Measurements from ENCODE around the gene KRTAP10-6.
"Not testable (repeated sequence)": the region's sequence is repeated elsewhere in the genome, so short reads cannot be mapped to it uniquely, and the experiment has no call there.

The KRTAP10-6 gene

DNA sequence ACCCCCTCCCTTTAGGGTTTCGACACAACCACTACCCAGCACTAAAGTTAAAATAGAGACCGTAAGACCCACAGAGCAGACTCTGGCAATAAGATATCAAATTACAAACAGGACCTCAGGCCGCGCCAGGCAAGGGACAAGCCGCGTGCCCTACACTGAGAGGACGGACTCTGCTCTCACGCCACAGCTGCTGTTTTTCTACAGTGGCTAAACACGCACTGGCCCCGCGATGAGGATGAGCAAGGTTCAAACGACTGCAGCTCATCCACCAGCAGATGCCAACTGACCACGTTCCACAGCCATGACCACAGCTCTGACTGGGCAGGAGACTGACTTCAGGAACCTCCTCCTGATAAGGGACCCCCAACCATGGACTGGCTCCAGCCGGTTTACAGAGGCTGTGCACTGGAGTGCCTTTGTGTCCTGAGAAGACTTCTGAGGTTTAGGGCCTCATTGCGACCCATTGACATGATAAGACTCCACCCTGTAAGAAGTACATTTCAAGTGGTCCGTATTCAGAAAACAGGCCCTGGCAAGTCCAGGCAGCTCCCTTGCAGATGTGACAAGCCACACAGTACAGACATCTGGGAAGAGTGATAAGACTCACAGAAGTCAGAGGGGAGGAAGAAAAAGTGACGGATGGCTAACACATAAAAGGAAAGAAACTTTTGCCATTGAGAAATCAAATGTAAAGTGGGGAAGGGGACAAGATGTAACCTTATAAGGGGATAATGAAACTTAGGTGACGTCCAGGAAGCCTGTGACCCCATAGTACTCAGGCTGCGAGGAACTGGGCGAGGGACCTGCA, 1.5 kb upstream of the KRTAP10-6 start:
- peaks cover 41% of the 10 kb centered on the region for H3K27me3 ChIP-seq
- no peak overlapping the region for H3K4me3 ChIP-seq (ENCODE audit: low read depth in 1 of 2, low read length in 1 of 2)
- H3K27ac ChIP-seq = no peak overlapping the region
- TF ChIP-seq, protein P1, sequence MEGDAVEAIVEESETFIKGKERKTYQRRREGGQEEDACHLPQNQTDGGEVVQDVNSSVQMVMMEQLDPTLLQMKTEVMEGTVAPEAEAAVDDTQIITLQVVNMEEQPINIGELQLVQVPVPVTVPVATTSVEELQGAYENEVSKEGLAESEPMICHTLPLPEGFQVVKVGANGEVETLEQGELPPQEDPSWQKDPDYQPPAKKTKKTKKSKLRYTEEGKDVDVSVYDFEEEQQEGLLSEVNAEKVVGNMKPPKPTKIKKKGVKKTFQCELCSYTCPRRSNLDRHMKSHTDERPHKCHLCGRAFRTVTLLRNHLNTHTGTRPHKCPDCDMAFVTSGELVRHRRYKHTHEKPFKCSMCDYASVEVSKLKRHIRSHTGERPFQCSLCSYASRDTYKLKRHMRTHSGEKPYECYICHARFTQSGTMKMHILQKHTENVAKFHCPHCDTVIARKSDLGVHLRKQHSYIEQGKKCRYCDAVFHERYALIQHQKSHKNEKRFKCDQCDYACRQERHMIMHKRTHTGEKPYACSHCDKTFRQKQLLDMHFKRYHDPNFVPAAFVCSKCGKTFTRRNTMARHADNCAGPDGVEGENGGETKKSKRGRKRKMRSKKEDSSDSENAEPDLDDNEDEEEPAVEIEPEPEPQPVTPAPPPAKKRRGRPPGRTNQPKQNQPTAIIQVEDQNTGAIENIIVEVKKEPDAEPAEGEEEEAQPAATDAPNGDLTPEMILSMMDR (IDR thresholded peaks at IDR 0.05) = no peak
- no peaks in the 10 kb centered on the region for H3K36me3 ChIP-seq
- no peaks in the 10 kb centered on the region for H3K9me3 ChIP-seq
- no peaks in the 10 kb centered on the region for H3K4me1 ChIP-seq (ENCODE audit: control insufficient read depth in 1 of 2, insufficient read depth in 1 of 2, low read depth in 1 of 2, low read length in 1 of 2)

- not testable (repeated sequence) for H3K36me3 ChIP-seq; H3K4me1 ChIP-seq (ENCODE audit: control insufficient read depth in 1 of 2, insufficient read depth in 1 of 2, low read depth in 1 of 2, low read length in 1 of 2); H3K4me3 ChIP-seq (ENCODE audit: low read depth in 1 of 2, low read length in 1 of 2); H3K9me3 ChIP-seq; H3K27ac ChIP-seq
- H3K27me3 ChIP-seq = peaks cover 35% of the 10 kb centered on the region
These were observed 539 bp downstream of the KRTAP10-6 start for GRCh38 chr21:44591801-44592130.

DNA sequence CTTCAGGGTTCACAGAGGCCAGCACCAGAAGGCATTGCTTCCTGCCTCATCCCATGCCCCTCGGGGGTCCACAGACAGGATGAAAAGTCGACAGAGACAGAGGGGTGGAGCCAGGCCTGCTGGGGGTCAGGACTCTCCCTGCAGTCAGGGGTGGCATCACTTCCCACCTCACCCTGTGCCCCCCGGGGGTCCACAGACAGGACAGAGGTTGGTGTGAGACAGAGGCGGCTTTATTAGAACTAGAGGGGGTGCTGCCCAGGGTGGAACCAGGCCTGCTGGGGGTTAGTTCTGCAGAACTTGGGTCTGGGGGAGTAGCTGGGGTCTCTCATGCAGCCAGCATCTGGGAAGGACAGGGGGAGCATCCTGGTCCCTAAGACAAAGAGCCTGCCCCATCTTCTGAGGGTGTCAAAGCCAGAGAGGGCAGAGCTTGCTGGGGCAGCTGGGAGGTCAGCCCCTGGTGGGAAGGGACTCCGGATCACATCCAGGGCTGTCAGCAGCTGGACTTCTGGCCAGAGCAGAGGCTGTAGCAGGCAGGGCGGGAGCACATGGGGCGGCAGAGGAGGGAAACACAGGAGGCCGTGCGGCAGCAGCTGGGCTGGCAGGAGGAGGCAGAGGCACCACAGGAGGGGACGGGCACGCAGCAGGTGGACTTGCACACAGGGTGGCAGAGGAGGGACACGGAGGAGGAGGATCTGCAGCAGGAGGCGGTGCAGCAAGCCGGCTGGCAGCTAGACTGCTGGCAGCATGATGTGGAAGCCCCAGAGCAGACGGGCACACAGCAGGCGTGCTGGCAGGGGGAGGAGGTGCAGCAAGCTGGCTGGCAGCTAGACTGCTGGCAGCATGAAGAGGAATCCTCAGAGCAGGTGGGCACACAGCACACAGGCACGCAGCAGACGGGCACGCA, 1.2 kb downstream of the KRTAP10-6 start:
- not testable (repeated sequence) for H3K4me3 ChIP-seq (ENCODE audit: low read depth in 1 of 2, low read length in 1 of 2); H3K36me3 ChIP-seq
- peaks cover 31% of the 10 kb centered on the region for H3K27me3 ChIP-seq

DNA sequence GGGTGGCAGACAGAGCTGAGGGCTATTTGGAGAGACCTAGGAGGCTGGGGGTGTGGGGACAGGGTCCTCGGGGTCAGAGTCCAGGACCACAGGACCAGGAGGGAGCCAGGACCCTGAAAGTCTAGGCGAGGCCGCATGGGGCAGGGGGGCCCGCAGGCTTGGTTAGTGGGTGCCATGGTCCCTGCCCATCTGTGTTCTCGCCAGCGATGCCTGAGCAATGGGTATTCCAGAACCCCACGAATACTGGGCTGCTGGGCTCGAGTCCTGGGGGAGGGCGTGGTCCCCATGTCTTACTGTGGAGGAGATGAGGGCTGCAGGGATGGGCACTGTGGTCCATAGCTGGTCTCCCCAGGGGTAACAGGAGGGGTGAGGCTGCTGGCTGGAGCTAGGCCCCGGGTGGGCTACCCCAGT, 2.0 kb downstream of the KRTAP10-6 start:
- Histone ChIP-seq H3K27ac (no peak overlapping the region), H3K4me3 (ENCODE audit: low read depth in 1 of 2, low read length in 1 of 2) (no peak overlapping the region), H3K27me3 (peaks cover 27% of the 10 kb centered on the region), H3K36me3 (no peaks in the 10 kb centered on the region), H3K9me3 (no peaks in the 10 kb centered on the region), H3K4me1 (ENCODE audit: control insufficient read depth in 1 of 2, insufficient read depth in 1 of 2, low read depth in 1 of 2, low read length in 1 of 2) (no peaks in the 10 kb centered on the region)
- TF ChIP-seq, protein P1 (IDR thresholded peaks at IDR 0.05) = no peak

More for the DNA sequence above, 1.2 kb downstream of the KRTAP10-6 start:
- not testable (repeated sequence) for H3K4me1 ChIP-seq (ENCODE audit: control insufficient read depth in 1 of 2, insufficient read depth in 1 of 2, low read depth in 1 of 2, low read length in 1 of 2); H3K9me3 ChIP-seq; H3K27ac ChIP-seq

DNA sequence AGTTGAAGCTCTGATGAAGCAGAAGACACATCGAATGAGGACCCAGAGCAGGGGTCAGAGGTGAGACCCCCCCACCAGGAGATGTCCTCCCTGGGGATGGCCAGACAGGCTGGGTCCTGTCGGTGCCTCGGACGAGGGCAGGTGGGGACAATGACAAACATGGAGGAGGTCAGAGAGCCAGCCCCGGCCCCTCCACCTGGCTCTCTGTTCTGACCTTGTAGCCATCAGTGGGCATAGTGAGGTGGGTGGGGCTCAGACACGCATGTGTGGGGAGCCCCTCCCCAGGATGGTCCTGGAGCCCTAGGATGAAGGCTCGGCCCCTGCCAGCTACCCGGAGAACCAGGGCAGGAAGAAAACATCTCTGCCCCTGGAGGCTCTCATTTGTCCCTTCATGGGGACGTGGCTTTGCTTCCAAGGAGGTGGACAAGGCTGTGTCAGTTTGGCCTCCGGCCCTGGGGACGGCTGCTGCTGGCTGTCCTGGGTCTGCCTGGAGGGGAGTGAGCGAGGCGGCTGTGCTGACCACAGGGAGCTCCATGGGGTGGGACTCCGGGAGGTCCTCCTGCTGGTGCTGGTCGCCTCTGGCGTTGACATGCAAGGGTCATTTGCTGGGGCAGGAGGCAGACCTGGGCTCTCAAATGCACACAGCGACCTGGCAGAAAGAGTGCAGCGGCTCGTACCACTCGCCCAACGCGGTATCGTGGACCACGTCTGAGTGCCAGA, 2.6 kb downstream of the KRTAP10-6 start:
- H3K4me1 ChIP-seq (ENCODE audit: control insufficient read depth in 1 of 2, insufficient read depth in 1 of 2, low read depth in 1 of 2, low read length in 1 of 2) = no peaks in the 10 kb centered on the region
- H3K9me3 ChIP-seq = no peaks in the 10 kb centered on the region
- no peak overlapping the region for H3K4me3 ChIP-seq (ENCODE audit: low read depth in 1 of 2, low read length in 1 of 2)
- H3K27ac ChIP-seq = no peak overlapping the region
- peaks cover 29% of the 10 kb centered on the region for H3K27me3 ChIP-seq
- TF ChIP-seq, protein P1 (IDR thresholded peaks at IDR 0.05) = no peak
- H3K36me3 ChIP-seq = no peaks in the 10 kb centered on the region

- no peaks in the 10 kb centered on the region for H3K4me1 ChIP-seq (ENCODE audit: control insufficient read depth in 1 of 2, insufficient read depth in 1 of 2, low read depth in 1 of 2, low read length in 1 of 2)
- no peak overlapping the region for H3K27ac ChIP-seq
- H3K36me3 ChIP-seq = no peaks in the 10 kb centered on the region
- no peak overlapping the region for H3K4me3 ChIP-seq (ENCODE audit: low read depth in 1 of 2, low read length in 1 of 2)
- TF ChIP-seq, protein P1 (IDR thresholded peaks at IDR 0.05) = no peak
- peaks cover 34% of the 10 kb centered on the region for H3K27me3 ChIP-seq
- no peaks in the 10 kb centered on the region for H3K9me3 ChIP-seq
These were observed 3.2 kb downstream of the KRTAP10-6 start for GRCh38 chr21:44589094-44589493.

Data from neutrophil (primary cell).